Activated CD4-positive, alpha-beta T cell treated with anti-CD3 and anti-CD28 coated beads for 36 hours (primary cell): ENCODE measurements around the gene ZDHHC13. TPM values are rescaled to one million over a fixed set of nuclear protein-coding genes. Genes with fewer than 3 reads are reported as not detected.

Source experiments
- ATAC-seq: fragments of 200-7000 bp; cut with Tn5 transposase; one replicate; pipeline ENCODE4 v1.10.0; 2021; ENCODE audit warnings: mild to moderate bottlenecking, moderate library complexity
- CTCF ChIA-PET: fragments of 350-600 bp; sonication (Branson Sonifier 250); formaldehyde crosslinking; loops from one replicate; lab custom pipeline; 2021; ENCODE audit warnings: antibody characterized with exemption; lab: Charles Lee
- POLR2A ChIA-PET: fragments of 350-600 bp; sonication (Branson Sonifier 250); formaldehyde crosslinking; loops from one replicate; lab custom pipeline; 2021; ENCODE audit warnings: antibody characterized with exemption, inconsistent platforms; lab: Charles Lee
- DNase-seq: peaks from one replicate; pipeline ENCODE4 v3.0.0-alpha.2; 2020
- H3K27ac Mint-ChIP-seq: one replicate; pipeline ENCODE4 v1.8.0; 2021; ENCODE audit warnings: mixed read lengths
- H3K27me3 Mint-ChIP-seq: one replicate; pipeline ENCODE4 v1.8.0; 2021; ENCODE audit warnings: mixed read lengths
- H3K36me3 Mint-ChIP-seq: one replicate; pipeline ENCODE4 v1.8.0; 2021; ENCODE audit warnings: low read depth, mixed read lengths
- H3K4me1 Mint-ChIP-seq: one replicate; pipeline ENCODE4 v1.8.0; 2021; ENCODE audit warnings: mixed read lengths
- H3K4me3 Mint-ChIP-seq: one replicate; pipeline ENCODE4 v1.8.0; 2021; ENCODE audit warnings: mild to moderate bottlenecking, moderate library complexity, mixed read lengths
- H3K9me3 Mint-ChIP-seq: one replicate; pipeline ENCODE4 v1.8.0; 2021; ENCODE audit warnings: low read depth, mixed read lengths
- intact Hi-C, 2 experiments: fragments of 100-400 bp; cut with DNase I in 1 of 2; cut with micrococcal nuclease in 1 of 2; formaldehyde crosslinking; loops; one replicate each; pipeline versions ENCODE4 v1.14.2 to v1.15.1; 2022 to 2024; cut with DNase I, micrococcal nuclease
- total RNA-seq, 2 experiments: library from RNA; stranded (reverse); gene quantifications; one replicate each; pipeline ENCODE4 v1.2.3, GENCODE V29; 2021

The ZDHHC13 gene
- total RNA-seq, 2 experiments from 2014 or later = 22.9 to 25.9 TPM

DNA sequence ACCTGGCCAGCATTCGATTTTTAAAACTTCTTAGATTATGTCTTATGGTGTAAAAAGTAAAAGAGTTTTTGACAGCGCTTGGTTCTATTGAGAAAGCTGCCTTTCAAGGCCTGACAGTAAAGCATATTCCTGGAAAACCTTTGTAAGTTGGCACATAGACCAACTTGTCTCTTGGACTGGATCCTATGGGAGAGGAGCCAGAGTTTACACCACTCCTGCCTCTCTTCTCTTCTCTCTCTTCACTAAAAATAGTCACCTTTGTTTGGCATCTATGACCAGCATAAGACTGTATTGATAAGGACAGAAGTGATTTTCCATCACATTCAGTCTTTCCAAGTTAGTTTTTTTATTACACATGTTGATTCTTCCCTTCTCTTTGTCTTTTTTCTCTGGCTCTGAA lies 51.1 kb downstream of the ZDHHC13 start:
- CTCF ChIA-PET = interaction anchor here (0.6 to 1.0 kb wide), 2 partner anchors 15 to 46 kb away, joined by 3 read pairs; no protein-coding TSS in a partner anchor
- H3K9me3 Mint-ChIP-seq = no peaks in the 10 kb centered on the region
- H3K4me3 Mint-ChIP-seq = no peak overlapping the region
- no peak for ATAC-seq
- no peaks in the 10 kb centered on the region for H3K4me1 Mint-ChIP-seq
- H3K27ac Mint-ChIP-seq = no peak overlapping the region
- H3K36me3 Mint-ChIP-seq = peaks cover 43% of the 10 kb centered on the region
- no peaks in the 10 kb centered on the region for H3K27me3 Mint-ChIP-seq
- intact Hi-C loops = no loop called here
- POLR2A ChIA-PET = interaction anchor here (0.6 kb wide), 1 partner anchor 453 kb away, joined by 3 read pairs; no protein-coding TSS in a partner anchor
- DNase-seq = no peak

DNA sequence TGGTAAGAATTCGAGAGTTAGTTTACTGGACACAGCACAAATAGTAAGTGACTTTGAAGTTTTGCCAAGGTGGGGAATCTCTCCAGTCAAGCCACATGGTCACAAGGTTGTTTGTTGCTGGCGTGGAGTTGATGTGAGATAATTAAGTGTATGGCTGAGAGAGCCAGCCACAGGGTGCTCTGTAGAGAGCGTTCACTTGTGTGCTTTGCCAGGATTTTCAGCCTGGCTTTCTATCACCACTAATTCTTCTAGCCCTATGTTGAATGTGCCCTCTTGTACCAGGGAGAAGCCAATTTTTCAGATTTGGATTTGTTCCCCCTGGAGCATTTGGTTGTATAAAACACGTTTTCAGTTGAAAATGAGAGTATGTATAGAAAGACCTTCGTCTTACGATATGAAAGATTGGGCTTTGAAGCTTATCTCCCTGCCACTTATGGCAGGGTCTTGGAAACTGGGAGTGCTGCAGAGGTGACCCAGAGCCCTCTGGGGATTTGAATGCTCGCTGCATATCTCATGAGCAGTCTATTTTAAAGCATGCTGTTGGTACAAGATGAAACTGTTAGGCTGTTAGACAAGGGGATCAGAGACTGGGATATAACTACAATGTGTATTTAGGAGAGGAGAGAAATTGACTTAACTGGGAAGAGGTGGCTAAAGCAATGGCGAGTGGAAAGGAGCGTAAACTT lies 56.2 kb downstream of the ZDHHC13 start:
- ChIA-PET CTCF (interaction anchor here (1.1 kb wide), 1 partner anchor 86 kb away, joined by 3 read pairs; no protein-coding TSS in a partner anchor), POLR2A (no interaction called here)
- Mint-ChIP-seq H3K27ac (no peak overlapping the region), H3K27me3 (no peaks in the 10 kb centered on the region), H3K4me1 (no peaks in the 10 kb centered on the region), H3K36me3 (peaks cover 46% of the 10 kb centered on the region), H3K9me3 (no peaks in the 10 kb centered on the region), H3K4me3 (no peak overlapping the region)
- DNase-seq (no peak), ATAC-seq (no peak)
- intact Hi-C loops = no loop called here

DNA sequence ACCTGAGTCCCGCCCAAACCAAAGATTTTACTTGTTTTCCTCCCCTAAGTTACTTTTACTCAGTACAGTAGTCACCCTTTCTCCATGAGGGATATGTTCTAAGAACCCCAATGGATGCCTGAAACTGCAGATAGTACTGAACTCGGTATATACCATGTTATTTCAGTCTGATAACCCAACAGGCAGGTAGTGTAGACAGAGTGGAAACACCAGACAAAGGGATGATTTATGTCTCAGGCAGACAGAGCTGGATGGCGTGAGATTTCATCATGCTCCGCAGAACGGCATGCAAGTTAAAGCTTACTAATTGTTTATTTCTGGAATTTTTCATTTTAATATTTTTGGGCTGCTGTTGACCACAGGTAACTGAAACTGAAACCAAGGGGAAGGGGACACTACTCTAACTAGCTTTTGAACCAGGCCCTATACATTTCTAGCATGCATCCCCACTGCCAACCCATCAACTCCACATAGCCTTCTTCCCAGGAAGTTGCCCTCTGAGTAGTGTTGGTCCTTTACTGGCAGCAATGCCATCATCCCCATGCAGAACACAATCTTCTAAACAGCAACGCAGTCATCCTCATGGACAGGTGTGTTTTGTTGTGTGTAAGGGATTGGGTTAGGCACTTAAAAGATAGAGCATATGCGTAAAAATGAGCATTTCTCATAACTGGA lies 57.1 kb downstream of the ZDHHC13 start:
- CTCF ChIA-PET = no interaction called here
- Mint-ChIP-seq H3K27me3 (no peaks in the 10 kb centered on the region), H3K4me3 (no peak overlapping the region), H3K4me1 (no peaks in the 10 kb centered on the region), H3K36me3 (peaks cover 41% of the 10 kb centered on the region), H3K27ac (no peak overlapping the region), H3K9me3 (no peaks in the 10 kb centered on the region)
- no peak for ATAC-seq
- POLR2A ChIA-PET = no interaction called here
- intact Hi-C loops = no loop called here
- DNase-seq = no peak

DNA sequence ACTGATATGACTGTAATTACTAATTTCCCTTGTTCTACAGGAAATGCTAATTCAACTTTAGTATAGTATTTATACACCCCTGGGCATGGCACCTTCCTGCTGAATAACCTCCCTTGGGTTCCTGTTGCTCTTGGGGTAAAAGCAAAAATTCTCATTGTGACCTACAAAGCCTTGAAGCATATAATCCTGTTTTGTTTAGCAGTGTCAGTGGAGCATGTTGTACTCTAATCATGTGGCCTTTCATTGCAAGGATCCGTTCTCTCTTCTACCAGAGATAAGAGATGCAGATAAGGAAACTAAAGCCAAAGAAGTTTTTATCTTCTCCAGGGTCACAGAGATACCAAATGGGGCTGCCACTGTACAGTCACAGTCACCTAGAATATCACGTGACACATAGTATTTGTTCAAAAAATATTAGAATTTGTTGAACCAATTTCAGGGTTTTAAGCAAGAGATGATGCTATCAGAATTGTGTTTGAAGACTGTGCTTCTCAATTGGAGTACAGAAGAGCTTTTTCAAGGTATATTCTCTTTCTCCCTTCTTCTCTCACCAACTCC lies 59.7 kb downstream of the ZDHHC13 start:
- H3K9me3 Mint-ChIP-seq = no peaks in the 10 kb centered on the region
- H3K4me3 Mint-ChIP-seq = no peak overlapping the region
- peaks cover 39% of the 10 kb centered on the region for H3K36me3 Mint-ChIP-seq
- ChIA-PET POLR2A (no interaction called here), CTCF (interaction anchor here (0.7 kb wide), 1 partner anchor 10 kb away, joined by 3 read pairs; no protein-coding TSS in a partner anchor)
- no peaks in the 10 kb centered on the region for H3K4me1 Mint-ChIP-seq
- H3K27ac Mint-ChIP-seq = no peak overlapping the region
- DNase-seq (no peak), ATAC-seq (no peak)
- H3K27me3 Mint-ChIP-seq = no peaks in the 10 kb centered on the region
- intact Hi-C loops = no loop called here

DNA sequence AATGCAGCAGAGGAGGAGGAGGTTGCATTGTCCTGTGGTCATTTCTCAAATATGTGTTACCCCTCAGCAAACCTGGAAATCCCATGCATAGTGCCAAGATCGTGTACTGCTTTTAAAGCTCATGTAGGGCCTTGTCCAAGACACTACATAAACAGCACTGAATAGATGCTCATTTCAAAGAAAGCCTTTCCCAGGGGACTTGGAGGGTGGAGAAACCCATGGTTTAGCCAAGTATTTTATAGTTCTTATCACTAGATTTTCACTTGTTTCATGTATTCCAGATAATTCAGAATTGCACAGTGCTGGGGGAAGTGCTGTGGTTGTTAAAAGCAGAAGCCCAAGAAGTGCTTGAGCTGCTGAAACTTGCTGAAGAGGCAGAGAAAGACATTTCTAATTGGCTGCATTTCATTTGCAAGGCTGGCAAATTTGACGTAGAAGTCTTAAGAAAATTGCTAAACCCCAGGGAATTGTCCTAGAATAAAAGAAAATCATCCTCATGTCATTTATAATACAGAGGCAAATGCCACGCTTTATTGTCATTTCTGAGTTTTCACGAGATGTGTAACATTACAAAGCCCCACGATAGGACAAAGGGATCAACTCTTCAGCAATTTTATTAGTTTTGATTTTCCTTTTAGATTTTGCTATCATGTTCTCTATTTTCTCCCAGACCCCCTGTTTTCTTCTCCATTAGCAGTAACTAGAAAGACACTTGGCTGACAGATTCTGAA lies 64.7 kb downstream of the ZDHHC13 start:
- Mint-ChIP-seq H3K4me3 (no peak overlapping the region), H3K36me3 (peaks cover 9% of the 10 kb centered on the region), H3K9me3 (no peaks in the 10 kb centered on the region), H3K27me3 (no peaks in the 10 kb centered on the region), H3K4me1 (no peaks in the 10 kb centered on the region), H3K27ac (no peak overlapping the region)
- ATAC-seq (no peak), DNase-seq (no peak)
- ChIA-PET POLR2A (no interaction called here), CTCF (interaction anchor here (0.9 kb wide), 1 partner anchor 34 kb away, joined by 3 read pairs; no protein-coding TSS in a partner anchor)
- intact Hi-C loops = no loop called here

DNA sequence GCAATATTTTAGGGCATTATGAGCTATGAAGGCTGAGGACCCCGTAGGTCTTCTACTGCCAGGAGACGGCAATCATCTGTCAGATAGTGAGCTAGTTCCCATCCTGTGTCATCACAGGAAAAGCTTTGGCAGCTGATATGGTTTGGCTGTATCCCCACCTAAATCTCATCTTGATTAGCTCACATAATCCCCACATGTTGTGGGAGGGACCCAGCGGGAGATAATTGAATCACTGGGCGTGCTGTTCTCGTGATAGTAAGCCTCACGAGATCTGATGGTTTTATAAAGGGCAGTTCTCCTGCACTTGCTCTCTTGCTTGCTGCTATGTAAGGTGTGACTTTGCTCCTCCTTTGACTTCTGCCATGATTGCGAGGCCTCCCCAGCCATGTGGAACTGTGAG lies 66.7 kb downstream of the ZDHHC13 start:
- intact Hi-C loops = no loop called here
- CTCF ChIA-PET = interaction anchor here (0.5 kb wide), 1 partner anchor 456 kb away, joined by 3 read pairs; no protein-coding TSS in a partner anchor
- DNase-seq (no peak), ATAC-seq (no peak)
- Mint-ChIP-seq H3K4me3 (no peak overlapping the region), H3K9me3 (no peaks in the 10 kb centered on the region), H3K27me3 (no peaks in the 10 kb centered on the region), H3K4me1 (no peaks in the 10 kb centered on the region), H3K27ac (no peak overlapping the region), H3K36me3 (no peaks in the 10 kb centered on the region)
- POLR2A ChIA-PET = no interaction called here

DNA sequence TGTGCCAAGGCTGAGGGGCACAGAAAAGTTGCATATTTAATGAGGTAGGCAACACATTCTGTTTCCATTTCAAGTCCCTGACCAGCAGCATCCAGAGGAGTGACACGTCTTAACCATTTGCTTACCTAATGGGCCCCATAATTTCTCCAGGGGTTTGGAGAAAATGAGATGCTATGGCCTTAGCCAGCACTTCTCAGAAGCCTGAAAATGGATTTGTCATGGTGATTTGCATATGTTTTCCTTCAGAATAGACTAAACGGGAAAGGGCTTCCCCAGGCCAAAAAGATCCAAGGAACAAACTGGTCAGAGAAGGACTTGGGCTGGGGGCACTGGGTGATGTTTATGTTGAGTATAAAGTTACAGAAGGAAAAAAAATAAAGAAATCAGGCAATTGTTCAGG lies 68.1 kb downstream of the ZDHHC13 start:
- no peaks in the 10 kb centered on the region for H3K9me3 Mint-ChIP-seq
- ATAC-seq (no peak), DNase-seq (no peak)
- H3K4me1 Mint-ChIP-seq = no peaks in the 10 kb centered on the region
- CTCF ChIA-PET = no interaction called here
- intact Hi-C loops = no loop called here
- H3K36me3 Mint-ChIP-seq = no peaks in the 10 kb centered on the region
- POLR2A ChIA-PET = no interaction called here
- no peaks in the 10 kb centered on the region for H3K27me3 Mint-ChIP-seq
- H3K27ac Mint-ChIP-seq = no peak overlapping the region
- no peak overlapping the region for H3K4me3 Mint-ChIP-seq

DNA sequence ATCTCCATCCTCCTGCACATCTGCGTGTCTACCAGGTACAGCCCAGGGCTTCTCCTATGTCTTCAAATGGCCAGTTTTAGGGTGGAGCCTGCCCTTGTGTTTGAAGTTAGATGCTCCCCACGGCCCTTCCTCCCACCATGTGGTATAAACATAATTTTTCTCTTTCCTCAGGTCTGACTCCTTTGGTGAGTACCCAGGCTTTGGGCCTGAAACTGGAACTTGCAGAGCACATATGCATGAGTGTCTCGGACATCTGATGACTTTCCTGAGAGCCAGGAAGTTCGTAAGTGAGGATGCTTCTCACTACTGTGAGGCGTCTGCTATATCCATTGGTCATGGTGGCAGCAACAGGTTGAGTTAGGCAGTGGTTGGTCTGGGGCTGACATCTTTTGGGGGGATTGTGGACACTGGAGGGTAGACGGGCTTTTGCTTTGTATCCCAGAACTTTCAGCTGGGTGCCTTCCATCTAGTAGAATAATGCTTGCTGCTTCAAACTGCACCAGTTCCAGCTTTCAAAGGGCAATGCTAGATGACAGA lies 68.6 kb downstream of the ZDHHC13 start:
- ATAC-seq = no peak
- no peak overlapping the region for H3K27ac Mint-ChIP-seq
- DNase-seq = no peak
- H3K27me3 Mint-ChIP-seq = no peaks in the 10 kb centered on the region
- no peaks in the 10 kb centered on the region for H3K36me3 Mint-ChIP-seq
- ChIA-PET POLR2A (no interaction called here), CTCF (interaction anchor here (0.6 to 1.6 kb wide), 2 partner anchors 108 to 870 kb away, joined by 4 read pairs; no protein-coding TSS in a partner anchor)
- intact Hi-C loops = no loop called here
- H3K9me3 Mint-ChIP-seq = no peaks in the 10 kb centered on the region
- H3K4me1 Mint-ChIP-seq = no peaks in the 10 kb centered on the region
- H3K4me3 Mint-ChIP-seq = no peak overlapping the region

DNA sequence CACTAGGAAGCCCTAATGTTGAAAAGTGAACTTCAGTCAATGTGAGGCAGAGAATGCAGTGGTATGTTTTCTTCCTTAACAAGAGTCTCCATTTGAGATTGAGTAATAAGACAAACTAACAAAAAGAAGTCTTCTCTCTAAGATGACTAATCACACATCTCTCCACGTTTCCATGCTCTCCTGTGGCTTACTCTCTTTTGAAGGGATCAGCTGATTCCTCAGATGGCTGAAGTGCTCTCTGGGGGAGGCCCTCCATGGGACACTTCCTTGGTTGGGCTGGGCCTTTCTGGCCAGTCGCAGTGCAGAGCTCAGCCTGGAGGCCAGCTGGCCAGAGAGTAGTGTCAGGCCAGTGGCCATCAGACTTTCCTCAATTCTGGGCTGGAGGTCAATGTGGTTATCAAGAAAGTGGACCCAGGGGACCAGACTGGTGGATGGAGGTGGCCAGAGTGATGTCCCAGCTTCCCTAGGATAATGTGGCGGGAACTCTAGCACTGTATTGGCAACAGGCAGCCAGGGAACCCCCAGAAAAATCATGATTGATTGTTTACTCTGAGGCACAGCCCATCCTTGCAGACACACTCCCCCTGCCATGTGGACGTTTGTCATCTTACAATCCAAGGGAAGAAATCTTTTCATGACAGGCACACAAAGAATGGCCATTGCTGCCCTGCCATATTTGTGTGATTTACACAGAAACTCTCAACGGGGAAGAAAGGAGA lies 70.3 kb downstream of the ZDHHC13 start:
- no peaks in the 10 kb centered on the region for H3K27me3 Mint-ChIP-seq
- H3K27ac Mint-ChIP-seq = no peak overlapping the region
- CTCF ChIA-PET = interaction anchor here (1.6 kb wide), 1 partner anchor 110 kb away, joined by 4 read pairs; no protein-coding TSS in a partner anchor
- intact Hi-C loops = no loop called here
- no peaks in the 10 kb centered on the region for H3K9me3 Mint-ChIP-seq
- H3K36me3 Mint-ChIP-seq = no peaks in the 10 kb centered on the region
- H3K4me3 Mint-ChIP-seq = no peak overlapping the region
- no peaks in the 10 kb centered on the region for H3K4me1 Mint-ChIP-seq
- POLR2A ChIA-PET = no interaction called here
- DNase-seq (no peak), ATAC-seq (no peak)

DNA sequence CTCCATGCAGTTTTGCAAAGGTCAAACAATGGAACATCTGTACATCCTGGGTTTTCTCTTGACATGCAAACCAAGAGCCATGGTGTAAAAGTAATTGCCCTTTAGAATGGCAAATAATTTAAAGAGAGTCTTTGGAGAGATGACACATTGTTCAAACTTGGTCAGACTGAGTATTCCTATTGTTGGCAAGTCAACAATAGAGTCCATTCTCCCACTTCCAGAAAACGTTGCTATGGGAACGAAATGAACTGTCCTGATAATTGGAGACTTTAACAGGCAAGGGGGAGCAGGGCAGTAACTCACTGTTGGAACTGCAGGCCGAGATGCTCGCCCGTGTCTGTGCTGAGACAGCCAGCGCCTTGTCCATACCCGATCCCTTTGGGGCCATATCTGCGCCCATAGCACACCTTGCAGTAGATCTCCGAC lies 70.9 kb downstream of the ZDHHC13 start:
- H3K27me3 Mint-ChIP-seq = no peaks in the 10 kb centered on the region
- CTCF ChIA-PET = no interaction called here
- intact Hi-C loops = no loop called here

More for the DNA sequence above, 70.9 kb downstream of the ZDHHC13 start:
- POLR2A ChIA-PET = no interaction called here
- Mint-ChIP-seq H3K9me3 (no peaks in the 10 kb centered on the region), H3K36me3 (no peaks in the 10 kb centered on the region), H3K4me3 (no peak overlapping the region), H3K27ac (no peak overlapping the region), H3K4me1 (no peaks in the 10 kb centered on the region)
- DNase-seq (no peak), ATAC-seq (no peak)
